Activated CD4-positive, alpha-beta T cell treated with anti-CD3 and anti-CD28 coated beads for 1 hour (primary cell): ENCODE data around the gene OMP.

Experiments used
- DNase-seq: peaks from one replicate; pipeline ENCODE4 v3.0.0-alpha.2; 2020

Gene OMP

GRCh38 chr11:77069969-77070582 lies 32.6 kb upstream of the OMP start:
- DNase-seq = no peak

GRCh38 chr11:77071077-77071476 lies 31.6 kb upstream of the OMP start:
- no peak for DNase-seq

DNA sequence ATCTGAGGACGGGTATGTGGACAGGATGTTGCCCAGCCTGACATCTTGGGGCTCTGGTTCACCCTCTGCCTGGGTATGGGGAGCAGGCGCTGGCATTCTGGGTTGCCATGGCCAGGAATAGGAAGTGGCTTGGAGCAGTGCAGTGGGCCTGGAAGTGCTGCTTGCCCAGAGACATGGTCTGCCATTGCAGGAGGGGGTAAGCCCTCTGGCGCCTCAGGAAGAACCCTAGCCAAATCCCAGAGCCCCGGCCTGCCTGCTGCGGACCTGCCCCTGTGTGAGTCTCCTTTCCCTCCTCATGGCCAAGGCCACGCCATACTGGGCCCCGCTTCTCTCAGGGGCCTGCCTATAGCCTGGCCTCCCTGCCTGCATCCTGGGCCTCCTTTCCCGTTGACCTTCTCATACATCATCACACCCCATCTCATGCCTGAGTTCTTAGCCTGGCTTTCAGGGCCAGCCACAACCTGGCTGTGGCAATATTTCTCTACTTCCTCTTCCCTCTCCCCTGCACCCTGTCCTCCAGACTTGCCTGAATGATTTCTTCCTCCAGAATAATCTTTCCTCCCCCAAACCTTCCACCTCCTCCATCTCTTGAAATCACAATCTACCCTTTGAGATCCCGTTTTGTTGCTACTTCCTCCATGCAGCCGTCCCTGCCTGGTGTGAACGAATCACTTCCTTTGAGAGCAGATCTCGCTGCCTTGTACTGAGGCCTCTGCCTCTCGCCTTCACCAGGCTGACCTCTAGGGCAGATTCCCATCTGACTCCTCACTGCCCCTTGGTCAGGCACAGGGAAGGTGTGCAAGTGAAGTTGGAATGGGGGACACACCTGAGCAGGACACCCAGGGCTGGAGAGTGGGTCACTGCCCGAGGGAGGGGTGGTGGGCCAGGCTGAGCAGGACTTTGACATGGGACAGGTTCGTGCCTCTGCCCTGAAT lies 30.7 kb upstream of the OMP start:
- DNase-seq = no peak

DNA sequence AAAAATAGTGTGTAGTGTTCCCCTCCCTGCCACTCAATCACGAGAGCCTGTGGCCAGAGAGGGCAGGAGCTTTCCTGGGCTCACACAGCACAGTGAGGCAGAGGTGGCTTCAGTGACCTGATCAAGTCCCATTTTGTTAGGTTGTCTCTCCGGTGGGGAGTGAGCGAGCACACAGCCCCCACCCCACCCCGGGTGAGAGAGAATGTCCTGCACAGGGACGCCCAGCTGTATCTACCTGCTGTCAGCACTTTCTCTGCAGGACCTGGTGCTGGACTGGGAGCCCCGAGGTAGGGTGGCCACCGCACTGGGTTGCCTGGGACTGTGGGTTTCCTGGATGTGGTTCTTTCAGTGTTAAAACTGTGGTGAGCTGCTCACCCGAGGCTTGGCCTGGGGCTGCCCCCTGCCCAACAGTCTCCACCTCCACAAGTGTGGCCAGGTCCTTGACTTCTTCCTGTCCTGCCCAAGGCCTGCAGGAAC lies 29.8 kb upstream of the OMP start:
- DNase-seq = no peak

DNA sequence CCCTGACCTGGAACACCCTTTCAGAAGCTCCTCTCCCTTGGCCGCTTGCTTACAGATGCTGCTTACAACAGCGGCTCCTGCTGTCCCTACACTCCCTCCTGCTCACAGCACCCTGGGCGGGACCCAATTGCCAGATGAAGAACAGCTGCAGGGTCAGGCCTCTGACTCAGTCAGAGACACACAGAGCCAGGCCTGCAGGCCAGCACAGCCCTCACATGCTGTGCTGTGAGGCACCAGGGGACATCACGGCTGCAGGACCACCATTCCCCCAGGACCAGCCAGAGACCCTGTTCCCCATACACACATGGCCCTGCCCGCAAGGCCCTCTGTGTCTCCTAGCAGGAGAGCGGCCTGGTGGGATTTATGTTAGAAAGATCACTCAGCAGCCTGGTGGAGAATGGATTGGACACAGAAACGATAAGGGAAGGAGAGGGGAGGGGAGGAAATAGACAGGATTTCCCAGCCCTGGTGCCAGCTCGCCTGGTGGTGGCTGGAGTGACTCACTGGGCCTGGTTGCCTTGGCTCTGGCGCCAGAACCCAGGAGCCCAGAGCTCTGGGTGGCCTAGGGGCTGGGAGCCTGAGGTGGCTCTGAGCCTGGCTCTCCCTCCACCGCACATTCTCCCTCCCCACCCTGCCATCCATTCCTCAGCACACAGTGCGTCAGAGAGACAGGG lies 29.2 kb upstream of the OMP start:
- no peak for DNase-seq

- no peak for DNase-seq
Measured at GRCh38 chr11:77074205-77074604, 28.4 kb upstream of the OMP start.

DNA sequence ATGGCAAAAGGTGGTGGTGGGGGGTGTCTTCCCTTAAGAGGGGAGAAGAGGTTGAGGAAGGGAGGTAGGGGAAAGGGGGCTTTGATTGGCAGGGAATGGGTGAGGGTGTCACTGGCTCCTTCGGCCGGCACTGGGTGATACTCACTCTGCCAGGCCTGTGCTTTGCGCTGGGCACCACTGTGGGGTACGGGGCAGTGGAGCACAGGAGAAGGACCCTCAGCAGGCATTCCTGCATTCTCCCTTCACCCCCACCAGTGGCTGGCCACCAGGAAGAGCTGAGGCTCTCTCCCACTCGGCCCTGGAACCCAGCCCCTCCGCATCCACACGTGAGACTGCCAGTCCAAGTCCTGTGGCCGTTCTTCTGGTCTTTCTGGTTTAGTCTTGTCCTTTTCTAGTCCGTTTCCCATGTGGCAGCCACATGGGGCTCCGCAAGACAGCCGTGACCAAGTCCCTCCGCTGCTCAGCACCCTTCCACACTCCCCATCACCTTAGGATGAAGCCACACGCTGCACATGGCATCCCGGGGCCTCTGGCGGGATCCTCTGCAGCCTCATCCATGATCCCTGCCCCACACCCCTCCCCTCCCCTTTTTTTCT lies 27.9 kb upstream of the OMP start:
- no peak for DNase-seq

GRCh38 chr11:77075425-77075905 lies 27.2 kb upstream of the OMP start:
- DNase-seq = no peak

DNA sequence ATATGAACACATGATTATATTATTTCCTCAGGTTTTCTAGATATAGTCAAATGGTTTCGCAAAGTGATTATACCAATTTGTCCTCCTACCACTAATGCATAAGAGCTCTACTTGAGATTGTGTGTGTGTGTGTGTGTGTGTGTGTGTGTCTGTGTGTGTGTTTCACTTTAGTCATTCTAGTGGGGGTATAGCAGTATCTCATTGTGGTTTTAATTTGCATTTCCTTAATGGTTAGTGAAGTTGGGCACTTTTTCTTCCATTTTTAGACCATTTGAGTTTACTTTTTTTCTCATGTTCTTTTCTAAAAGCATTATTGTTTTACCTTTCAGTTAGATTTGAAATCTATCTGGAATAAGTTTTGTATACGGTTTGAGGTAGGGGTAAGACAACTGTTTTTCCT lies 23.0 kb upstream of the OMP start:
- DNase-seq = no peak

DNA sequence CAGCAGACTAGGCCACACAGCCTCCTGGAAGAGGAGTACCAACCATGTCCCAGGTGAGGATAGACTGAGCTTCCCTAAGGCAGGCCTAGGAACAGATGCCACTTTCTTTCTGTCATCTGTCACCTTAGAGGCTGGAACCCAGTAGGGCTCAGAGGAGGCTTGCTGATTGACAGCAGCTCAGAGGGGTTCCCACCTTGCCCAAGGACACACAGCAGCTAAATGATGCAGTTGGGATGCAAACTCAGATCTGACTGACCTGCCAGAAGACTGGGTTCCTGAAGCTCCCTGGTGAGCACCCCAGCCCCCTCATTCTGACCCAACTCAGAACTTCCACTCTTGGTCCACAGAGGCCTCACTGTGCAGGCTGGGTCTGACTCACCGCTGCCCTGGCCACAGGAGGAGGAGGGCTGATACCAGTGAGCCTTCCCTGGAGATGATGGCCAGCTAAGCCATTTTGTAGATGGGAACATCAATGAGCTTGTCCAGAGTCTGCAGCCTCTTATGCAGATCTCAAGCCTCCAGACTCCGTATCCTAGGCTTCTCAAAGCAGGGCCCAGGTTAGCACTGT lies 21.9 kb upstream of the OMP start:
- DNase-seq = no peak

GRCh38 chr11:77081381-77081851 lies 21.2 kb upstream of the OMP start:
- no peak for DNase-seq

DNA sequence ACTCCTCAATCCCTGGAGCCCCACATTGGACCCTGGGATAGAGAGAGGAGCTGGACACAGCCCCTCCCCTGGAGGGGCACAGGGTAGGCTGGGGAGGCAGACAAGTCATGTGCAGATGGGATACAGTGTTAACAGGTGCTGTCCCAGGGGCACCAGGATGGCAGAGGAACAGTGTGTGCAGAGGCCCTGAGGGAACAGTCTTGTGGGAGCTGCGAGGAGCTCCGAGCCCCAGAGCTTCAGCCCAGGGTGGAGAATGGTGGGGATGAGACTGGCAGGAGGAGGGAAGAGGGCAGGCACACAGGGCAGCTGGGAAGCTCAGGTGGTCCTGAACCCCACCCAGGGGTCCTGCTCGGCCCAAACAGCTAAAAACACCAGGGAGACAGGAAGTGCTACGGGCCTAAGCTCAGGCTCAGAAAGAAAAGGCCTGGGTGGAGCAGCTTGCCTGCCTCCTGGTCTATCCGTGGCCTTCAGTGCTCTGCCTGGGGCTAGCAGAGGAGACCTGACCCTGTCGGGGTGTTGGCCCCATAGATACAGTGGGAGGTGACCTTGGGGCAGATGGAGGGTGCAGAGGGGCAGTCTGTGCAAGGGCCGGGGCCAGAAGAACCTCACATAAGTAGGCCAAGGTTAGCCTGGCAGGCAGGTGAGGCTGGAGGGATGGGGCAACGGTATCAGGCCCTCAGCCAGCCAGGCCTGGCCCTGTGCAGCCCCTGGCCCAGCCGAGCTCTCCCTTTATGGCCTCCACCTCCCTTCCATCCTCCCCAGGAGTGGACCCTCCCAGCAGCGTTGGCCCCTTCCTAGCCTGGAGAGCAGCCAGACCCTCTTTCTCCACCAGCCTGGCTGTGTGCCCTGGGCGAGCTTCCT lies 20.4 kb upstream of the OMP start:
- no peak for DNase-seq

DNA sequence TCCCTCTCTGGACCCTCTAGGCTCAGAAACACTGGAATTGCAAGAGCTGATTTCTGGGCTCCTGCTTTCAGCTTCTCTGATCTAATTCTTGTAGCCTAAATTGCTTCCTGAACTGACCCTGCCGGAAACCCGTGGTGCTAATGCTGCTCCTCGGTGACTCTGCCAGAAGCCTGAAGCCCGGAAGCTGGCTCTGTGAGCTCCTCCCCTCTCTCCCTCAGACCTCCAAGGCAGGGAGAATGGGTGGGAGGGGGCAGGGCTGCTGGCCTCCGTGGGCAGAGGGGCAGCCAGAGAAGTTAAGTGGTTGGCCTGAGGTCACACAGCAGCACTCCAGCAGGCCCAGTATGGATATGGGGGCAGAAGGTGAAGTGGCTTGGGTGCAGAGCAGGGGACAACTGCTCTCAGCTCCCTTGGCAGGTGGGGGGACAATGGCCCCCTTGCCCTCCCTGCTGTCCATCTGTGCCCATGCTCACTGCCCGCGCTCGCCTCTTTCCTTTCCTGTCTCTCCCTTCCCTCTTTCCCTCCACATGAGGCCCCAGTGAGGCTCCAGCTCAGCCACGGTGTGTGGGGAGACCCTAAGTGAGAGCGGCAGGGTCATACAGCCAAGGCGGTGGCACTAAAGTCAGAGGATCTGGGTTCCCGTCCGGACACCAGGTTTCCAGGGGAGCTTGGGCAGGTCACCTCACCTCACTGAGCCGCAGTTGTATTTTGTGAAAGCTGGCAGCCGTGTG lies 19.6 kb upstream of the OMP start:
- DNase-seq = no peak

DNA sequence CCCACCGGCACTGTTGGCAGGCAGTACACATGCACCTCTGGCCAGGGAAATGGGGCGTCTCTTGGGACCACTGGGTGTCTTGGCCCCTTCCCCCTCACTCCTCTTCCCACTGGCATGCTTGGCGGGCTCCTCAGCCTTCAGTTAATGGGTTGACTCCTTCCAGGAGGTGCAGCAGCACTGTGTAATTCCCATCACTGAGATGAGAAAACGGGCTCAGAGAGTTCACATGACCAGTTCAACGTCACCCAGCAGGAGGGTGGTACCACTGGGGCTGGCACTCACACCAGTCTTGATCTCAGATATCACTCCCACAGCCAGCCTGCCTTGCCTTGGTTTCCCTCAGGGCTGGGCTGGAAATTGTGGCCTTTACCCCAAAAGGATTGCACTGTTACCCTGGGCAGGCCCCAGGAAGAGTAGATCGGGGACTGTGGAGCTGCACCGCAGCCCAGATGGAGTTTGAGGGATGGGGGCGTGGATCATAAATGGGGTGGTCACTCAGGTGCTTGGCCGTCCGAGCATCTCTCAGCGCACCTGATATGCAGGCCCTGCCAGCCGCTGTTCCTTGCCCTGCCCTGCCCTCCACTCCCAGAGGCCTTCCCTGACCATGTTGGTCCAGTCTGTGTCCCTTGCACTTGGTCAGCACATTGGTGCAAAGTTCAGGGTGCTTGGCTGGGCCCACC lies 18.9 kb upstream of the OMP start:
- DNase-seq = no peak

DNA sequence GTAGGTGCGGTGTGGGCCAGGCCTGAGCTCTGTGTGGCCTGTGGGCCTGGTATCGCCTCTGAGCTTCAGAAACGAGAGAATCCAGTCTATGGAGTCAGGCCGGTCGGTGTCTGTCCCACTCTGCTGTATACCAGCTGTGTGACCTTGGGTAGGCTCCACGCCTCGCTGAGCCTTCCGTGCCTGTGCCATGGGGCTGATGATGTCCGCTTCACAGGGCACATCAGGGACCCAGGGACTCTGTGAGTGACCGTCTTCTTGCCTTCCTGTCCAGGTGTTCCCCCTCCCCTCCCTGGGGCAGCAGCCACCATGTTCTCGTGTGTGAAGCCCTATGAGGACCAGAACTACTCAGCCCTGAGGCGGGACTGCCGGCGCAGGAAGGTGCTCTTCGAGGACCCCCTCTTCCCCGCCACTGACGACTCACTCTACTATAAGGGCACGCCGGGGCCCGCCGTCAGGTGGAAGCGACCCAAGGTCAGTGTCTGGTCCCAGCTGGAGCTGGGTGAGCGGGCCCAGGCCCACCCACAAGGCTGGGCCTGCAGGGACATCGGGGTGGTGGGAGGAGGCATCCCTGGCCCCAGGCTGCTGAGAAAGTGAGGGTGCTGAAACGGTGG lies 18.0 kb upstream of the OMP start:
- DNase-seq = no peak

- DNase-seq = no peak
Measured at GRCh38 chr11:77085652-77086051, 17.0 kb upstream of the OMP start.

DNA sequence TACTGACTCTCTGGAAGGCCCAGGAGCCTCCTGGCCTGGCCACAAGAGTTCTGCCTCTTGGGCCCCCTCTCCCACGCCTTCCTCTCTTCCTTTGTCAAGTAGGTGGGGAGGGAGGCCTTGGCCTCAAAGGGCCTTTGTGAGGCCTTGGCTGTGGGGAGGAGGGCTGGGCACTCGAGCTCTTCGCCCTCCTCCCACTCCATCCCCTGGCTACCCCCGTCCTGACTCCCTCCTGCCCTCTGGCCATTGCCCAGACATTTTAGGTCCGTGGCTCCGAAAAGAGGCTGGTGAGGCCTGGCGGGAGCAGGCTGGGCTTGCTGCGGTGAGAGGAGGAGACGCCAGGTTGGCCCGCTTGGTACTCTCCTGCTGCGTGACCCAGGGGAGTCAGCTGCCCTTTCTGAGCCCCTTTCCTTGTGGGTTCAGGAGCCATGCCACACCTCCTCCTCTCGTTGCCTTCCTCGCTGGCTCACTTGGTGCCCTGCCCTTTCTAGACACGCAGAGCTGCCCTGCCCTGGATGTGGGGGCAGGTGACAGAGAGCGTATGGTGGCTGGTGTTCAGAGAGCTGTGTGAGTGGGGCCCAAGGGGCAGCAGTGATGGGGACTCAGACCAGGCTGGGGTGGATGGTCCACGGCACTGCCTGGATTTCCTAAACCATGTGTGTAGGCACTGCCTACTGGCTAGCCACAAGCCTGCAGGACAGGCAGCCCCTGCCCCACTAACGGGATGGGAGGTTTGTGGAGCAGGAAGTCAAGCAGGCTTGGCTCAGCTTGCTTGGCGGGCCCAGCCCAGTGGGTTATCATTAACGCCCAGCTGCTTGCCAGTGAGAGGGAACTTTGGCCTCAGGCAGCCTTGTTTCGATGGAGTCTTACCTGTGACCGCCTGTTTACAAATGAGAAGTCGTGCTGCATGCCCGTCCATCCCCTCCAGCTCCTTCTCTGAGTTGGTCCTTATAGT lies 15.8 kb upstream of the OMP start:
- no peak for DNase-seq

- no peak for DNase-seq
Measured at GRCh38 chr11:77087723-77088225, 14.9 kb upstream of the OMP start.
